ENCODE data around the gene CSMD2. TPM values are rescaled to one million over a fixed set of nuclear protein-coding genes. Genes with fewer than 3 reads are reported as not detected.

The CSMD2 gene
- total and polyA plus RNA-seq, 2 of the 4 experiments (the other 2 are of a cell fraction): under 0.01 to 0.36 TPM

DNA sequence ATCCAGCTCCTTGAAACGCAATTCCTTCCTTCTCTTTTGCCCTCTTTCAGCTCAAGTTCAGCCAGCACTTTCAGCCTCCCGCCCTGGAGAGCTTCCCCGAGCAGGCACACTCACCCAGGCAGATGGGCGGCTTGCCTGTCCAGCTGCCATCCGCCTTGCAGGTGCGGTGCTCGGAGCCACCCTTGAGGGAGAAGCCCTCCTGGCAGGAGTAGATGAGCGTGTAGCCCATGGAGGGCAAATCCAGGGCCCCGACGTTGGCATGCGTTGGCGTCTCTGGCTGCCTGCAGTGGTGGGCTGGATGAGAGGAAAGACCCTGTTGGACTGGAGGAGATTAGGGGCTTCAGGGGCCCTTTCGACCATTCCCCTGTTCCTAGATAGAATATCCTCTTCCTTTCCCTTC is 632.1 kb downstream of the CSMD2 start:
- no peak for ATAC-seq (ENCODE audit: low read depth)
- Histone ChIP-seq H3K27me3 (ENCODE audit: control insufficient read depth, insufficient read depth, low read length) (no peaks in the 10 kb centered on the region; the same call in 1 of the 2 replicates), H2BK20ac (ENCODE audit: low read depth, low read length) (no peak overlapping the region), H3K9me1 (ENCODE audit: insufficient read depth, low read length) (no peaks in the 10 kb centered on the region), H4K5ac (ENCODE audit: low read depth, low read length) (no peak overlapping the region), H4K8ac (ENCODE audit: low read depth in 2 of 2, low read length in 2 of 2) (no peak overlapping the region), H2AK9ac (replicated peaks; ENCODE audit: low read depth, low read length, poor library complexity) (no peak overlapping the region), H3K79me1 (ENCODE audit: low read depth in 1 of 2, low read length in 2 of 2) (no peaks in the 10 kb centered on the region), H4K20me1 (ENCODE audit: insufficient read depth, low read length) (no peaks in the 10 kb centered on the region), H3K14ac (replicated peaks; ENCODE audit: low read depth, low read length) (no peak overlapping the region), H2BK120ac (ENCODE audit: low read depth, low read length) (no peak overlapping the region), H2AK5ac (ENCODE audit: low read depth, low read length) (no peak overlapping the region), H3K4me3 (ENCODE audit: insufficient read depth, low read depth, low read length) (no peak overlapping the region), H3K9ac (ENCODE audit: low read depth, low read length) (no peak overlapping the region), H4K91ac (ENCODE audit: insufficient read depth, low read depth, low read length) (no peak overlapping the region), H3K18ac (ENCODE audit: low read depth, low read length) (no peak overlapping the region), H2AFZ (replicated peaks; ENCODE audit: low read length, poor library complexity) (no peak overlapping the region), H3K4ac (ENCODE audit: low read depth, low read length) (no peak overlapping the region), H3K36me3 (ENCODE audit: control insufficient read depth, insufficient read depth, low read length) (no peaks in the 10 kb centered on the region), H3K27ac (ENCODE audit: insufficient read depth, low read length) (no peak overlapping the region), H3K23ac (ENCODE audit: low read depth, low read length) (no peak overlapping the region), H3K4me1 (ENCODE audit: control insufficient read depth, insufficient read depth, low read length) (no peaks in the 10 kb centered on the region), H2BK5ac (ENCODE audit: low read depth, low read length, poor library complexity, severe bottlenecking) (no peak overlapping the region), H3K4me2 (ENCODE audit: low read depth, low read length) (no peak overlapping the region), H3K56ac (ENCODE audit: extremely low read depth, insufficient read depth, low read length) (no peak overlapping the region), H3K9me3 (ENCODE audit: control insufficient read depth, insufficient read depth, low read length) (no peaks in the 10 kb centered on the region), H2BK15ac (ENCODE audit: low read depth, low read length) (no peak overlapping the region)
- dilution Hi-C loops (cut with HindIII; ENCODE audit: low sequenced_read_pairs, unreplicated experiment): no loop called here
- BruUV-seq (replicated peaks): no TSS peak
- ChIA-PET CTCF (no interaction called here), POLR2A (ENCODE audit: unreplicated experiment) (no interaction called here)
- WGBS, 2 experiments (ENCODE audit: extremely low coverage in 2 of 2, insufficient read length in 1 of 2): 93% methylated on average over 3 of the region's 13 CpGs; no CpG with 5 or more reads in 1 of the 2 experiments
- in situ Hi-C loops (cut with MboI; ENCODE audit: low sequenced_read_pairs): no loop called here
- intact Hi-C loops (cut with micrococcal nuclease): no loop called here
- TF ChIP-seq, protein P1, sequence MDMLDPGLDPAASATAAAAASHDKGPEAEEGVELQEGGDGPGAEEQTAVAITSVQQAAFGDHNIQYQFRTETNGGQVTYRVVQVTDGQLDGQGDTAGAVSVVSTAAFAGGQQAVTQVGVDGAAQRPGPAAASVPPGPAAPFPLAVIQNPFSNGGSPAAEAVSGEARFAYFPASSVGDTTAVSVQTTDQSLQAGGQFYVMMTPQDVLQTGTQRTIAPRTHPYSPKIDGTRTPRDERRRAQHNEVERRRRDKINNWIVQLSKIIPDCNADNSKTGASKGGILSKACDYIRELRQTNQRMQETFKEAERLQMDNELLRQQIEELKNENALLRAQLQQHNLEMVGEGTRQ (IDR thresholded peaks at IDR 0.05; ENCODE audit: low read depth, low read length): no peak
- TF ChIP-seq BHLHE40 (IDR thresholded peaks at IDR 0.05; ENCODE audit: low read depth, low read length): no peak
- TF ChIP-seq CHD1 (IDR thresholded peaks at IDR 0.05; ENCODE audit: low read depth, low read length): no peak
- no peak for TF ChIP-seq RCOR1 (IDR thresholded peaks at IDR 0.05; ENCODE audit: insufficient replicate concordance, low read length)
- TF ChIP-seq RAD21 (IDR thresholded peaks at IDR 0.05; ENCODE audit: low read length): no peak
- no peak for TF ChIP-seq CEBPB (IDR thresholded peaks at IDR 0.05; ENCODE audit: low read depth, low read length)
- TF ChIP-seq, protein P2, sequence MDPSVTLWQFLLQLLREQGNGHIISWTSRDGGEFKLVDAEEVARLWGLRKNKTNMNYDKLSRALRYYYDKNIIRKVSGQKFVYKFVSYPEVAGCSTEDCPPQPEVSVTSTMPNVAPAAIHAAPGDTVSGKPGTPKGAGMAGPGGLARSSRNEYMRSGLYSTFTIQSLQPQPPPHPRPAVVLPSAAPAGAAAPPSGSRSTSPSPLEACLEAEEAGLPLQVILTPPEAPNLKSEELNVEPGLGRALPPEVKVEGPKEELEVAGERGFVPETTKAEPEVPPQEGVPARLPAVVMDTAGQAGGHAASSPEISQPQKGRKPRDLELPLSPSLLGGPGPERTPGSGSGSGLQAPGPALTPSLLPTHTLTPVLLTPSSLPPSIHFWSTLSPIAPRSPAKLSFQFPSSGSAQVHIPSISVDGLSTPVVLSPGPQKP (IDR thresholded peaks at IDR 0.05; ENCODE audit: borderline replicate concordance, low read depth, low read length): no peak
- no peak for TF ChIP-seq FOS (IDR thresholded peaks at IDR 0.05; ENCODE audit: low read depth, low read length)
- no peak for TF ChIP-seq MXI1 (IDR thresholded peaks at IDR 0.05; ENCODE audit: borderline replicate concordance, low read depth, low read length)
- no peak for TF ChIP-seq MAZ (IDR thresholded peaks at IDR 0.05; ENCODE audit: borderline replicate concordance, low read depth, low read length)
- TF ChIP-seq NFE2L2 (IDR thresholded peaks at IDR 0.05; ENCODE audit: low read depth, low read length): no peak
- TF ChIP-seq POLR2A (IDR thresholded peaks at IDR 0.05; ENCODE audit: low read depth, low read length): no peak
- TF ChIP-seq SMC3 (IDR thresholded peaks at IDR 0.05; ENCODE audit: low read depth, low read length): no peak
- no peak for TF ChIP-seq RFX5 (IDR thresholded peaks at IDR 0.05; ENCODE audit: low read depth, low read length)
- no peak for DNase-seq
